ENCODE measurements around the gene TOMM7. TPM values are rescaled to one million over a fixed set of nuclear protein-coding genes. Genes with fewer than 3 reads are reported as not detected.

TOMM7 gene
- polyA plus RNA-seq (2013, experiment 1 of 2): 330 TPM
- polyA plus RNA-seq (2013, experiment 2 of 2): 334 TPM

DNA sequence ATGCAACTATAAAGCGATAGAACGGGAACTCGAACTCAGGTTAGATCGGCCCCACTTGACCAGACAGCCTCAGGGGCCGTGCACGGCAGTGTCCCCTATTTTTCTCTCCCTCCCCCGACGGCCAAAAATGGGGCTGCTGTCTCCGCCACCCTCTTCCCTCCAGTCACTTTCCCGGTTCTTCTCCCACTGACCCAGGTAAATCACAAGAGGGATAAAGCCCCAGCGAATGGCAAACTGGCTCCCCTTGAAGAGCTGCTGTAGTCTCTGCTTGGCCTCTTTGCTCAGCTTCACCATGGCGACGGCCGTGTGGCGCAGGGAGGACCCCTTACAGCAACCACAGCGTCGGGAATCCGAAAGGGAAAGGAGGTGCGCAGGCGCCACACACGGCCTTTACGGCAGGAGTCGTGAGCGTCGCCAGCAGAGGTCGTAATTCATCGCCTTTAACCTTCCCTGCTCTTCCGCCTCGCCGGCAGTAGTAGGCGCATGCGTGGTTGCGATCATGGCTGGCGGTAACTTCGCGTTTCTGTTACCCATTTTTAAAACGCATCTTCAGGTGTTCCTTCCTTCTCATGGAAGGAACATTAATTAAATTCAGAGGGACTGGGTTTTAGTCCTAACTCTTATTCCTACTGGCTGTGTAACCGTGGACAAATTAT, at the start of gene TOMM7:
TOMM7 (minus strand) TSS at position 364 of the 656 bp plus-strand sequence; CDS start at position 294, 70 bp downstream.
- Histone ChIP-seq H3K36me3 (ENCODE audit: insufficient read depth, low read length) (peaks cover 16% of the 10 kb centered on the region), H3K27me3 (ENCODE audit: insufficient read depth, low read length) (no peaks in the 10 kb centered on the region), H3K9ac (ENCODE audit: low read depth, low read length) (peak within 1 kb of the TSS; percentile 94), H3K4me1 (ENCODE audit: insufficient read depth, low read length) (peaks cover 22% of the 10 kb centered on the region), H3K27ac (ENCODE audit: low read depth, low read length) (peak within 1 kb of the TSS; percentile 71), H3K4me3 (ENCODE audit: low read length) (peak within 1 kb of the TSS; percentile 96), H3K9me3 (ENCODE audit: insufficient read depth, low read depth, low read length) (no peaks in the 10 kb centered on the region)
- under 1% methylated on average over 38 of the region's 38 CpGs for WGBS

DNA sequence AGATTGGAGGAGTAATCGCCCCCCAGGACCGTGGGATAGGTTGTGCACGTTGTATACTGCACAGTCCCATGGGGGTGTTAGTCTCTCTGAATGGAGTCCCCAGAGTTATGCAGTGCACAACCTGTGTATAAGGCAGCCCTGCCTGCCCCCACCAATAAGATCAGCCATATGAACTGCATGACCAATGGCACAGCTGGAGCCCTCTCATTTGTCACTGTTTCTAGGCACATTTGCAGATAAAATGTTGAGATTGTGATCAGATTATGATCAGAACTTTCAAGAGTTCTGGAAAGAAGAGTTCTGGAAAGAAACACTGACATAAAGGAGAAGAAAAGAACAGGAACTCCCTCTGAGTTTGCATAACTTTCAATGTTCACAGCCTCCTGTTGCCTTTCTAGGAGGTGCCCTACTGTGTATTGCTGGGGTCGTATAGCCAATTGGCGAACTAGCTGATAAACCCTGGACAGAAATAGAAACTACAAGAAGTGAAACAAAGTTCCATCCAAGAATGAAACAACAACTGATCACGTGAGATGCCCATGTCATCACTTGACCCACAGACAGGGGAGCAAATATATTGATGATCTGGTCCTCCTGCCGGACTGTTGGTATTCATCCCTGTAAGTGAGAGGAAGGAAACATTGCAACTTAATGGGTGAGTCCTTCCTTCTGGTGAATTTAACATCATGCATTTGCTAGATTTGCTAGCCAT, 49.6 kb upstream of the TOMM7 start:
- H3K4me3 ChIP-seq (ENCODE audit: low read length): no peak overlapping the region
- WGBS: 93% methylated on average over 7 of the region's 7 CpGs
- peaks cover 3% of the 10 kb centered on the region; the same call in 1 of the 2 replicates for H3K4me1 ChIP-seq (ENCODE audit: insufficient read depth, low read length)
- no peaks in the 10 kb centered on the region for H3K9me3 ChIP-seq (ENCODE audit: insufficient read depth, low read depth, low read length)
- no peak overlapping the region for H3K9ac ChIP-seq (ENCODE audit: low read depth, low read length)
- no peaks in the 10 kb centered on the region for H3K27me3 ChIP-seq (ENCODE audit: insufficient read depth, low read length)
- H3K27ac ChIP-seq (ENCODE audit: low read depth, low read length): no peak overlapping the region
- no peaks in the 10 kb centered on the region for H3K36me3 ChIP-seq (ENCODE audit: insufficient read depth, low read length)

DNA sequence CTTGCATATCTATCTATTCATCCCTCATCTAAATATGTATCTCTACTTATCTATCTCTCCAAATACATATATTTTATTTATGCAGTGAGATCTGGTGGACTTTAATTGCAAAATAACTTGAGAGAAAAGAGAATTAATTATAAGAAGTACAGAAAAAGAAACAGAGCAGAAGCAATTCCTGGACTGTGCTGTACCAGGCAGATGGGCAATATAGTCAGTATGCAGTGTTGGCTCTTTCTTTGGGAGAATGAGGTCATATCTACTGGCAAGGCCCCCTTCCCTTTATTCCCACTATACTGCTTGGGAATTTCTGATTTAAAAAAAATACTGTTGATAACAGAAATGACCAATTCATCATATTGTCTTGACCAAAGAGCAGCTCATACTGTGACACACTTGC, 49.0 kb upstream of the TOMM7 start:
- Histone ChIP-seq H3K27me3 (ENCODE audit: insufficient read depth, low read length) (no peaks in the 10 kb centered on the region), H3K36me3 (ENCODE audit: insufficient read depth, low read length) (no peaks in the 10 kb centered on the region)

DNA sequence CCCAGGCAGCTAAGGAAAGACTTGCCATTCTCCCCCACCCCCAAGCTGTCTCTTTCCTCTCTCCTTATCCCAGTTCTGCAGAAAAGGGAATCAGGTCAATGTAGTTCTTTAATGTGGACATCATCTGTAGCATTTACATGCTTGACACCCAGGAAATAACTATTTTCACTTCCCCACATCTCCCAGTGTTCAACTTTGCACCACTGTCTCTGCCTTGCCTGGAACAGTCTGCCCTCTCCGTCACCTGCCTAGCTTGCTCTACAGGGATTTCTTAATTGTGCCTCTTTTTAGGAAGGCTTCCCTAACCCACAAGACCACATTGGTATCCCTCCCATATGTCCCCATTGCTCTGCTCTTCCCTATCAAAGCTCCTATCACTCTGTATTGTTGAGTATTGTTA, 45.9 kb upstream of the TOMM7 start:
- Histone ChIP-seq H3K9me3 (ENCODE audit: insufficient read depth, low read depth, low read length) (no peaks in the 10 kb centered on the region), H3K36me3 (ENCODE audit: insufficient read depth, low read length) (no peaks in the 10 kb centered on the region), H3K9ac (ENCODE audit: low read depth, low read length) (no peak overlapping the region), H3K27me3 (ENCODE audit: insufficient read depth, low read length) (no peaks in the 10 kb centered on the region), H3K27ac (ENCODE audit: low read depth, low read length) (no peak overlapping the region), H3K4me3 (ENCODE audit: low read length) (no peak overlapping the region), H3K4me1 (ENCODE audit: insufficient read depth, low read length) (no peaks in the 10 kb centered on the region)
- 98% methylated on average over 1 of the region's 1 CpG for WGBS

More for the DNA sequence above, 49.0 kb upstream of the TOMM7 start:
- no peak overlapping the region for H3K4me3 ChIP-seq (ENCODE audit: low read length)
- no peaks in the 10 kb centered on the region for H3K9me3 ChIP-seq (ENCODE audit: insufficient read depth, low read depth, low read length)
- H3K9ac ChIP-seq (ENCODE audit: low read depth, low read length): no peak overlapping the region
- no peak overlapping the region for H3K27ac ChIP-seq (ENCODE audit: low read depth, low read length)
- H3K4me1 ChIP-seq (ENCODE audit: insufficient read depth, low read length): peaks cover 3% of the 10 kb centered on the region; the same call in 1 of the 2 replicates

DNA sequence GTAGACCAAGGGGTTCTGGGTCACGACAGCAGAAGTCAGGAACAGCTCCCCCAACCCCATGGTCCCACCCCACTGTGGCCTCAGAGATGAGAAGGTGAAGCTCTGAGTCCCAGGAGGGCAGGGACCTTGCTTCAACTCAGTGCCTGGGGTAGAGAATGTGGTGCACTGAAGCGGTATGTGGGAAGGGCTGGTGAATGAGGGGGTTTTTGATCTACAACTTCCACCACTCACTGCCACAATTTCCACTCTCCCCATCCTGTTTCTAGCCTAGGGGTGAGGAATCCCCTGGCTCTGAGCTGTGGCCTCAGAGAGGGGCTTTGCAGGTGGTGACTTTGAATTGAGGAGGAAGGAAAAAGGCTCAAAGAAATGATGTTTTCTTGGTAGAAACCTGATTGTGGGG, 44.9 kb upstream of the TOMM7 start:
- no peaks in the 10 kb centered on the region for H3K4me1 ChIP-seq (ENCODE audit: insufficient read depth, low read length)
- H3K9me3 ChIP-seq (ENCODE audit: insufficient read depth, low read depth, low read length): no peaks in the 10 kb centered on the region
- H3K9ac ChIP-seq (ENCODE audit: low read depth, low read length): no peak overlapping the region
- no peak overlapping the region for H3K4me3 ChIP-seq (ENCODE audit: low read length)
- H3K27me3 ChIP-seq (ENCODE audit: insufficient read depth, low read length): no peaks in the 10 kb centered on the region
- H3K36me3 ChIP-seq (ENCODE audit: insufficient read depth, low read length): peaks cover 2% of the 10 kb centered on the region; the same call in 1 of the 2 replicates
- 50% methylated on average over 1 of the region's 2 CpGs for WGBS
- H3K27ac ChIP-seq (ENCODE audit: low read depth, low read length): no peak overlapping the region

DNA sequence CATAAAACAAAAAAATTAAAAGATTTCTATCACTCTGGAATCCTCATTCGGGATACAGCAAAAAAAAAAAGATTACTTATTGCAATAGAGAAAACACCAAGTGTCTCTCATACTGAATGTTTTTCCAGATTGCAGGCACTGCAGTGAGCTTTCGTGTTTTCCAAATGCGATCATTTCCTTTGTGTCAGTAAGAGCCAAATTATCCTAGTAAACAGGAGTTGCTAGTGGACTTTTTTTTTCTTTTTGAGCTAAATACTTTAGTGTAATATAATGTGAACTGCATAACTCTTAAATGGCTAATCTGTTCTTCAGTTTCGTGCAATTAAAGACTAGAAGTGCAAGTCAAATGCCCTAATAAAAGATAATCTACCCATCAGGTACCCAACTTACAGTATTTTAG, 44.4 kb upstream of the TOMM7 start:
- 97% methylated on average over 3 of the region's 4 CpGs for WGBS
- peaks cover 3% of the 10 kb centered on the region; the same call in 1 of the 2 replicates for H3K36me3 ChIP-seq (ENCODE audit: insufficient read depth, low read length)
- no peaks in the 10 kb centered on the region for H3K4me1 ChIP-seq (ENCODE audit: insufficient read depth, low read length)

DNA sequence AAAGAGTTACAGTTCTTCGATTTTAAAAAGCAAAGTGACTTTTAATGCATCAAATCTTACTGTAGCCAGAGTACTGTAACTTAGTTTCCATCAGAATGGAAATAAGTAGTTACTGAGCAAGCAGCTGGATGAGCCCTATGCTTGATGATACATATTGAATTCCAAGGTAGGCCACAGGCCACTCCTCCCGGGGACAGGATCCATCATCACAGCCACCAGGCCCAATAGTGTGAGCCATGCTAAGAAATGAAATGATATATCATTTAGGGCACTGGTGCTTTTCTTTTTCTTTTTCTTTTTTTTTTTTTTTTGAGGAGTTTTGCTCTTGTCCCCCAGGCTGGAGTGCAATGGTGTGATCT, 42.9 kb upstream of the TOMM7 start:
- Histone ChIP-seq H3K36me3 (ENCODE audit: insufficient read depth, low read length) (peaks cover 14% of the 10 kb centered on the region), H3K4me1 (ENCODE audit: insufficient read depth, low read length) (no peaks in the 10 kb centered on the region), H3K4me3 (ENCODE audit: low read length) (no peak overlapping the region), H3K9me3 (ENCODE audit: insufficient read depth, low read depth, low read length) (no peaks in the 10 kb centered on the region), H3K9ac (ENCODE audit: low read depth, low read length) (no peak overlapping the region), H3K27me3 (ENCODE audit: insufficient read depth, low read length) (no peaks in the 10 kb centered on the region), H3K27ac (ENCODE audit: low read depth, low read length) (no peak overlapping the region)
- WGBS: 73% methylated on average over 2 of the region's 2 CpGs

More for the DNA sequence above, 44.4 kb upstream of the TOMM7 start:
- H3K4me3 ChIP-seq (ENCODE audit: low read length): no peak overlapping the region
- H3K27ac ChIP-seq (ENCODE audit: low read depth, low read length): no peak overlapping the region
- no peaks in the 10 kb centered on the region for H3K9me3 ChIP-seq (ENCODE audit: insufficient read depth, low read depth, low read length)
- H3K9ac ChIP-seq (ENCODE audit: low read depth, low read length): no peak overlapping the region
- H3K27me3 ChIP-seq (ENCODE audit: insufficient read depth, low read length): no peaks in the 10 kb centered on the region

DNA sequence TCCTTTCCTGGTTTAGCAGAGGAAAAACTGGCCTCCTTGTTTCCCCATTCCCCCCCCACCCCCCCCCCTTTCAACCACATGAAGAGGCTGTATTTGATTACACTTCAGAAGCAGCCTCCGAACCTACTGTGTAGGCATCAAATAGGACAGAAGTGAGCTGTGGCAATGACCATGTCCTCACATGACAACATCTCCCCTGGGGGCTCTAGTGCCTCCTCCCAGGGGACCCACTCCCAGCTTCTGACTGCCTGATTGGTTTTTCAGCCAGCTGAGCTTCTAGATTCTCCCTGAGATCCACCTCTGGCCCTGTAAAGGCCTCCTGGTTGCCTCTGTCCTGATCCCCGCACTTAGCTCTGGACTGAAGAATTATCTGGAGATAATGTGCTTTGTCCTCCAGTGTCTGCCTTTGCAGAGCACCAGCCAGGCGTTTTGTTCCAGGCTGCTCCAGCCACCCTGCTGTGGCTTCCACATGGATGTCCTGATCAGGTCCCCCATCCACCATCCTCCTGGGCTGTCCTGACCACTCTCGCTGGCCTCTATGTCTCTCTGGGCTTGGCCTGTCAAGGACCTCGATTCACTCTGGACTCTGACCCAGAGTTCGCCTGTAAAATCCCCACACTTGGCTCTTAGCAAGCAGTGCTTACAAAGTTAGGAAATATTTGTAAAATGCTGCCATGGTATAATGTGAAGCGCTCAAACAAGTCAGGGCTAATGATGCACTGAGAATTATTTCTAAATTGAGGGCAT, 42.4 kb upstream of the TOMM7 start:
- no peaks in the 10 kb centered on the region for H3K9me3 ChIP-seq (ENCODE audit: insufficient read depth, low read depth, low read length)
- 85% methylated on average over 7 of the region's 7 CpGs for WGBS
- no peaks in the 10 kb centered on the region for H3K4me1 ChIP-seq (ENCODE audit: insufficient read depth, low read length)
- no peak overlapping the region for H3K4me3 ChIP-seq (ENCODE audit: low read length)
- no peaks in the 10 kb centered on the region for H3K27me3 ChIP-seq (ENCODE audit: insufficient read depth, low read length)
- H3K36me3 ChIP-seq (ENCODE audit: insufficient read depth, low read length): peaks cover 19% of the 10 kb centered on the region
- H3K27ac ChIP-seq (ENCODE audit: low read depth, low read length): peak overlapping the region; percentile 48
- H3K9ac ChIP-seq (ENCODE audit: low read depth, low read length): no peak overlapping the region

DNA sequence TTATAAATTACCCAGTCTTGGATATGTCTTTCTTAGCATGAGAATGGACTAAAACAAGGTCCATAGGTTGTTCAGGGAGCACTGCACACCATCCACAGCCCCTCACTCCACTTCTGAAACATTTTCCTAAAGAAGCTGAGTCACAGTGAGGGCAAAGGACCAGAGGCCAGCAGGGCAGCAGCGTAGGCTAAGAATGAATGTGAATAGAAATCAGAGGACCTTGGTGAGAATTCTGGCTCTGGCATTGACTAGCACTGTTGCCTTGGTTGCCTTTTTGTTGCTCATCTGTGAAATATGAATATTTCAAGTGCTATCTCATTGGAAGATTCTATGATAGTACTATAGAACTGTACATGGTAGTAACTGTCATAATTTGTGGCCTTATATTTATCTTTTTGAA, 41.7 kb upstream of the TOMM7 start:
- Histone ChIP-seq H3K9ac (ENCODE audit: low read depth, low read length) (no peak overlapping the region), H3K27me3 (ENCODE audit: insufficient read depth, low read length) (no peaks in the 10 kb centered on the region), H3K36me3 (ENCODE audit: insufficient read depth, low read length) (peaks cover 27% of the 10 kb centered on the region), H3K9me3 (ENCODE audit: insufficient read depth, low read depth, low read length) (no peaks in the 10 kb centered on the region), H3K27ac (ENCODE audit: low read depth, low read length) (no peak overlapping the region), H3K4me3 (ENCODE audit: low read length) (no peak overlapping the region), H3K4me1 (ENCODE audit: insufficient read depth, low read length) (no peaks in the 10 kb centered on the region)
- 93% methylated on average over 1 of the region's 1 CpG for WGBS

DNA sequence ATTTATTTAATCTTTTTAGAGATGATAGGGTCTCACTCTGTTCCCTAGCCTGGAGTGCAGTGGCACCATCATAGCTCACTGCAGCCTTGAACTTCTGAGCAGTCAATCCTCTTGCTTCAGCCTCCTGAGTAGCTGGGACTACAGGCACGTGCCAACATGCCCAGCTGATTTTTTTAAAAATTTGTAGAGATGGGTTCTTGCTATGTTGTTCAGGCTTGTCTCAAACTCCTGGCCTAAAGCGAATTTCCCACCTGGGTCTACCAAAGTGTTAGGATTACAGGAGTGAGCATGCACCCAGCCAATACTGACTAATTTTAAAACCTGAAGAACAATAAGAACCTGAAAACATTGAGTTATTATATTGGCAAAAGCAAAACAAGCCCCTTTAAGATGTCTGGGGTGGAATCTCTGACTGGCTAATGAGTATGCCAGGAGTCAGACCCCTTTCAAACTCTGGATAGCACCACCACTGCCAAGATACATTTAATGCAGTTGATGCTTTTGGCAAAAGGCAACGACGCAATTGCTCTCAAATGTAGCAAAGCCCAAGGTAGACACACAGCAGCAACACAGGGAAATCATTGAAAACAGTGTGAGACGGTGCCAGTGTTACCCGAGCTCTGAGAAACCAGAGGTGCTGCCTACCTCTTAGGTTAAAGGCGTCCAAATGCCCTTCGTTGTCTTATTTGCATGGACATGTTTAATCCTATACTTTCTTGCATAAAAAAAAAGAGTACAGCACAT, 40.7 kb upstream of the TOMM7 start:
- no peaks in the 10 kb centered on the region for H3K9me3 ChIP-seq (ENCODE audit: insufficient read depth, low read depth, low read length)
- H3K9ac ChIP-seq (ENCODE audit: low read depth, low read length): no peak overlapping the region
- H3K27ac ChIP-seq (ENCODE audit: low read depth, low read length): no peak overlapping the region
- H3K4me1 ChIP-seq (ENCODE audit: insufficient read depth, low read length): peaks cover 6% of the 10 kb centered on the region; the same call in 1 of the 2 replicates
- no peak overlapping the region for H3K4me3 ChIP-seq (ENCODE audit: low read length)
- peaks cover 36% of the 10 kb centered on the region for H3K36me3 ChIP-seq (ENCODE audit: insufficient read depth, low read length)
- WGBS: 94% methylated on average over 8 of the region's 8 CpGs
- no peaks in the 10 kb centered on the region for H3K27me3 ChIP-seq (ENCODE audit: insufficient read depth, low read length)
